Measurements from ENCODE around the gene C2CD2. TPM values are rescaled to one million over a fixed set of nuclear protein-coding genes. Genes with fewer than 3 reads are reported as not detected.
"Not testable (repeated sequence)": the region's sequence is repeated elsewhere in the genome, so short reads cannot be mapped to it uniquely, and the experiment has no call there.

C2CD2 gene
- total RNA-seq, 3 donors from 2014 or later = 37.0 to 73.8 (median 41.6) TPM

GRCh38 chr21:41997657-41998056 is 43.8 kb upstream of the C2CD2 start:
- TF ChIP-seq POLR2A (IDR thresholded peaks at IDR 0.05) (no peak), POLR2AphosphoS5 (IDR thresholded peaks at IDR 0.05) (no peak)
- TF ChIP-seq, protein P1, sequence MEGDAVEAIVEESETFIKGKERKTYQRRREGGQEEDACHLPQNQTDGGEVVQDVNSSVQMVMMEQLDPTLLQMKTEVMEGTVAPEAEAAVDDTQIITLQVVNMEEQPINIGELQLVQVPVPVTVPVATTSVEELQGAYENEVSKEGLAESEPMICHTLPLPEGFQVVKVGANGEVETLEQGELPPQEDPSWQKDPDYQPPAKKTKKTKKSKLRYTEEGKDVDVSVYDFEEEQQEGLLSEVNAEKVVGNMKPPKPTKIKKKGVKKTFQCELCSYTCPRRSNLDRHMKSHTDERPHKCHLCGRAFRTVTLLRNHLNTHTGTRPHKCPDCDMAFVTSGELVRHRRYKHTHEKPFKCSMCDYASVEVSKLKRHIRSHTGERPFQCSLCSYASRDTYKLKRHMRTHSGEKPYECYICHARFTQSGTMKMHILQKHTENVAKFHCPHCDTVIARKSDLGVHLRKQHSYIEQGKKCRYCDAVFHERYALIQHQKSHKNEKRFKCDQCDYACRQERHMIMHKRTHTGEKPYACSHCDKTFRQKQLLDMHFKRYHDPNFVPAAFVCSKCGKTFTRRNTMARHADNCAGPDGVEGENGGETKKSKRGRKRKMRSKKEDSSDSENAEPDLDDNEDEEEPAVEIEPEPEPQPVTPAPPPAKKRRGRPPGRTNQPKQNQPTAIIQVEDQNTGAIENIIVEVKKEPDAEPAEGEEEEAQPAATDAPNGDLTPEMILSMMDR (IDR thresholded peaks at IDR 0.05) = no peak
- intact Hi-C loops (cut with DNase I; ENCODE audit: low total_unique reads) = no loop called here
- Histone ChIP-seq H3K27ac (no peak overlapping the region), H3K4me1 (no peaks in the 10 kb centered on the region), H3K4me3 (no peak overlapping the region), H3K36me3 (no peaks in the 10 kb centered on the region), H3K27me3 (no peaks in the 10 kb centered on the region), H3K9me3 (no peaks in the 10 kb centered on the region)
- DNase-seq (ENCODE audit: low spot score in 2 of 2) = no peak

GRCh38 chr21:41995577-41995976 is 41.8 kb upstream of the C2CD2 start:
- H3K27ac ChIP-seq = no peak overlapping the region
- TF ChIP-seq POLR2A (IDR thresholded peaks at IDR 0.05) (no peak), POLR2AphosphoS5 (IDR thresholded peaks at IDR 0.05) (no peak)
- TF ChIP-seq, protein P1 (IDR thresholded peaks at IDR 0.05) = no peak
- DNase-seq (ENCODE audit: low spot score in 2 of 2) = no peak
- intact Hi-C loops (cut with DNase I; ENCODE audit: low total_unique reads) = no loop called here
- no peaks in the 10 kb centered on the region for H3K36me3 ChIP-seq
- no peaks in the 10 kb centered on the region for H3K4me1 ChIP-seq
- H3K9me3 ChIP-seq = no peaks in the 10 kb centered on the region
- no peak overlapping the region for H3K4me3 ChIP-seq
- no peaks in the 10 kb centered on the region for H3K27me3 ChIP-seq

DNA sequence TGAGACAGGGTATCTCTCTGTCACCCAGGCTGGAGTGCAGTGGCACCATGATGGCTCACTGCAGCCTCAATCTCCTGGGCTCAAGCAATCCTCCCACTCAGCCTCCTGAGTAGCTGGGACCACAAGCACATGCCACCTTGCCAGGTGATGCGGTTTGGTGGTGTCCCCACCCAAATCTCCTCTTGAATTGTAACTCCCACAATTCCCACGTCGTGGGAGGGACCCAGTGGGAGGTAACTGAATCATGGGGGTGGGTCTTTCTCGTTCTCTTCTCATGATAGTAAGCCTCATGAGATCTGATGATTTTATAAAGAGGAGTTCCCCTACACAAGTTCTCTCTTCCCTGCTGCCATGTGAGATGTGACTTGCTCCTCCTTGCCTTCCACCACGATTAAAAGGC is 40.8 kb upstream of the C2CD2 start:
- intact Hi-C loops (cut with DNase I; ENCODE audit: low total_unique reads); H3K27me3 ChIP-seq; H3K27ac ChIP-seq; H3K36me3 ChIP-seq; H3K9me3 ChIP-seq; DNase-seq (ENCODE audit: low spot score in 2 of 2); H3K4me3 ChIP-seq; H3K4me1 ChIP-seq: not testable (repeated sequence)

GRCh38 chr21:41993744-41994143 is 39.9 kb upstream of the C2CD2 start:
- H3K4me3 ChIP-seq = no peak overlapping the region
- no peaks in the 10 kb centered on the region for H3K27me3 ChIP-seq
- no peak for TF ChIP-seq POLR2A (IDR thresholded peaks at IDR 0.05)
- no peak for TF ChIP-seq POLR2AphosphoS5 (IDR thresholded peaks at IDR 0.05)
- TF ChIP-seq, protein P1 (IDR thresholded peaks at IDR 0.05) = no peak
- H3K9me3 ChIP-seq = no peaks in the 10 kb centered on the region
- DNase-seq (ENCODE audit: low spot score in 2 of 2) = no peak
- intact Hi-C loops (cut with DNase I; ENCODE audit: low total_unique reads) = no loop called here
- H3K36me3 ChIP-seq = no peaks in the 10 kb centered on the region
- H3K4me1 ChIP-seq = no peaks in the 10 kb centered on the region
- H3K27ac ChIP-seq = no peak overlapping the region

DNA sequence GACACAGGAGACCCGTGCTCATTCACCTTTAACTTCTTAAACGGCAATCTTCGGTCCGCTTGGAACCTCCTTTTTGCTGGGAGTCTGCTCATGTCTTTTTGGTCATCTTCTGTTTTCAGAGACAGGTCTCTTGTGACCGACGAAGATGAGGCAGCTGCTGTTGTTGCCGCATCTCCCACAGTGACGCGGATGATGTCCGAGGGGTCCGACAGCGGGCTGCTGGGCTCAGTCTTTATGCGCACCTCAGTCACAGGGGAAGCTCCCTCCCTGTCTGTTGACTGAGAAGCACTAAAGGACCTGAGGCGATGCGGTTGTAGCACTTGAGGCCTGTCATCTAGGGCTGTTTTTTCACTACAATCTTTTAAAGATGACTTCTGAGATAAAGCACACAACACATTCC is 38.8 kb upstream of the C2CD2 start:
- TF ChIP-seq POLR2AphosphoS5 (IDR thresholded peaks at IDR 0.05) (no peak), POLR2A (IDR thresholded peaks at IDR 0.05) (no peak)
- TF ChIP-seq, protein P1 (IDR thresholded peaks at IDR 0.05) = no peak
- H3K36me3 ChIP-seq = no peaks in the 10 kb centered on the region
- H3K4me1 ChIP-seq = no peaks in the 10 kb centered on the region
- H3K4me3 ChIP-seq = no peak overlapping the region
- intact Hi-C loops (cut with DNase I; ENCODE audit: low total_unique reads) = no loop called here
- no peak for DNase-seq (ENCODE audit: low spot score in 2 of 2)
- H3K9me3 ChIP-seq = no peaks in the 10 kb centered on the region
- H3K27me3 ChIP-seq = no peaks in the 10 kb centered on the region
- no peak overlapping the region for H3K27ac ChIP-seq

GRCh38 chr21:41991659-41992058 is 37.8 kb upstream of the C2CD2 start:
- Histone ChIP-seq H3K36me3 (no peaks in the 10 kb centered on the region), H3K27me3 (no peaks in the 10 kb centered on the region)
- TF ChIP-seq POLR2AphosphoS5 (IDR thresholded peaks at IDR 0.05) (no peak), POLR2A (IDR thresholded peaks at IDR 0.05) (no peak)
- TF ChIP-seq, protein P1 (IDR thresholded peaks at IDR 0.05) = no peak

More at GRCh38 chr21:41991659-41992058, 37.8 kb upstream of the C2CD2 start:
- H3K4me1 ChIP-seq = no peaks in the 10 kb centered on the region
- H3K9me3 ChIP-seq = no peaks in the 10 kb centered on the region
- intact Hi-C loops (cut with DNase I; ENCODE audit: low total_unique reads) = no loop called here
- H3K4me3 ChIP-seq = no peak overlapping the region
- H3K27ac ChIP-seq = no peak overlapping the region
- DNase-seq (ENCODE audit: low spot score in 2 of 2) = no peak

Measured in breast epithelium (tissue), 4 donors.